Fibroblast of mammary gland (primary cell): ENCODE measurements around the gene CGA.

Experiments
- DNase-seq: peaks from one replicate; pipeline ENCODE4 v3.0.0-alpha.2; 2010; ENCODE audit warnings: low read depth
- H3K4me3 ChIP-seq: 2 replicates; pipeline ENCODE4 v1.5.1; 2011; ENCODE audit warnings: low read depth, mild to moderate bottlenecking, low read length, moderate library complexity; ENCODE audit not compliant: control insufficient read depth
- CTCF ChIP-seq: conservative IDR thresholded peaks from 2 replicates; pipeline ENCODE4 v1.5.1; 2011; ENCODE audit warnings: low read depth, low read length, inconsistent platforms; ENCODE audit not compliant: control insufficient read depth, insufficient read depth

CGA gene

GRCh38 chr6:87122477-87122876, 27.6 kb upstream of the CGA start:
- no peak overlapping the region for H3K4me3 ChIP-seq
- TF ChIP-seq CTCF, result no peak

DNA sequence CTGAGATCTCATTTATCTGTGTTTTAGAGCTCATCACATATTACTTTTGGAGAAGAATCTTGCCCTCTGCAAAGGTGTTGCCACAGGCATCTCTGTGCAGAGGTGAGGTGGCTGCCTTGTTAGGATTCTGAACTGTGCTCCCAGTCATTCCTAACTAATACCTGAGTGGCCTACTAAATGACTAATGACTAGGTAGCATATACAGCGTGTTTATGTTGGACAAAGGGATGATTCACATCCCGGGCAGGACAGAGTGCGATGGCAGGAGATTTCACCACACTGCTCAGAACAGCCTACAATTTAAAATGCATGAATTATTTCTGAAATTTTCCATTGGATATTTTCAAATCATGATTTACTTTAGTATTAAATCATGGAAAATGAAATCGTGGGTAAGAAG, 23.1 kb upstream of the CGA start:
- no peak overlapping the region for H3K4me3 ChIP-seq
- DNase-seq, result no peak
- TF ChIP-seq CTCF, result no peak

More at GRCh38 chr6:87122477-87122876, 27.6 kb upstream of the CGA start:
- DNase-seq, result no peak

GRCh38 chr6:87116922-87117321, 22.0 kb upstream of the CGA start:
- DNase-seq, result no peak
- TF ChIP-seq CTCF, result no peak
- H3K4me3 ChIP-seq, result no peak overlapping the region

DNA sequence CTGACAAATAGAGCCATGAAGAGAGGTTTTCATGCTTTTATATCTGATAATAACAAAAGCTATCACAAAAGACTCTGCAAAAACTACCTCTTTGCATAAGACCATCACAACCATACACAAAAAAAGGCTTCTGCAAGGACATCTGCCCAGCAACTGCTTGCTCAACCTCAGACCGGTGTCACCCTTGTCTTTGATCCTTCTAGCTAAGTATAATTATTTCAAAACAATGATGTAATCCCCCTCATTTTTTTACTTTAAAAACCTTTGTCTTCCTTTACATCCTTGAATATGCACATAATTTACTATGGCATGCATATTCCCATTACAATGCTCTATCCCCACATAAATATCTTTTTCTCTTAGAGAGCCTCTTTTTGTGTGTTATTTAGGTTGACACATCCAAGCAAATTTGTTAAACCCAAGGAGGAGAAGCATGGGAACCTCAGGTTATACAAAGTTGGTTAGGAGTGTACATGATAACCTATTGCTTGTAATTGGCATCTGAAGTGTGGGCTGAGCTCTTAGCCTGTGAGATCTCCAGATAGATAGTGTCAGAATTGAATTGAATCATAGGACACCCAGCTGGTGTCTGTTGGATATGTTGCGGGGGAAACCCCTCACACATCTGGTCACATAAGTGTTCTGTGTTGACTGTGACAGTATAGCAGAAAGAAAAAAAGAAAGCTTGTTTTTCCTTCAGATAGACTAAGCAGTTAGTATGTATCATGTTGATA, 20.7 kb upstream of the CGA start:
- TF ChIP-seq CTCF, result no peak
- H3K4me3 ChIP-seq, result no peak overlapping the region
- no peak for DNase-seq

DNA sequence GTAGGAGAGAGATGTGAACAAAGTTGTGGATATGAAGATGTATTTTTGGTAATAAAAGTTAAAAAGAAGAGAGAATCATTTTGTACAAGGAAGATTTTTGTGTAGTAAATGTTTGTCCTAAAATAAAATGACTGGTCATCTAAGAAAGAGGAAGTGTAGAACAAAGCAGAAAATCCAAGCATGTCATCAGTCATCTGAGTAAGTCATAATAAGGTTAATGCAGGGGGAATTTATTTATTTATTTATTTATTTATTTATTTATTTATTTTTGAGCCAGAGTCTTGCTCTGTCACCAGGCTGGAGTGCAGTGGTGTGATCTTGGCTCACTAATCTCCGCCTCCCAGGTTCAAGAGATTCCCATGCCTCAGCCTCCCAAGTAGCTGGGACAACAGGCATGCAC, 15.7 kb upstream of the CGA start:
- DNase-seq, result no peak

DNA sequence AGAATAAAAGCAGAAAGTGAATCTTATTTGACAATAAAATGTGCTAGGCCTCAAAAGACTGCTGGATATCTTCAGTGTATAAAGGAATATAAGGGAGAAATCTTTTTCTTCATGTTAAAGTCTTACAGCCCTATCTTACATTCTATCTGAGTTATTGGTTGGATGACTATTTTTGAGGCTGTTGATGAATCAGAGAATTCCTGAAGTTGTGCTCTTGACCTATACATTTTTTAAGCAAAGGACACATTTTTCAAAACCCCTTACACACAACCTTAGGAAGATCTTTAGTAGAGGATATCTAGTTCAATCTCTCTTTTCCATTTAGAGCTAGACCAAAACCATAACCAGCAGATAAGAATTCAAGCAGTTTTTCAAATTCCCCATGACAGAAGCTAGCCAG, 10.9 kb upstream of the CGA start:
- no peak for DNase-seq
- no peak overlapping the region for H3K4me3 ChIP-seq
- TF ChIP-seq CTCF, result no peak

More for the DNA sequence above, 15.7 kb upstream of the CGA start:
- TF ChIP-seq CTCF, result no peak
- H3K4me3 ChIP-seq, result no peak overlapping the region
